PFSK-1 (cell line): ENCODE data around the gene FAM219B.

Experiments
- FOXP2 ChIP-seq: optimal IDR thresholded peaks from 2 replicates; pipeline ENCODE3; 2011; ENCODE audit warnings: borderline replicate concordance, control low read depth, inconsistent platforms; ENCODE audit not compliant: insufficient read depth; ENCODE audit errors: extremely low read length, extremely low read depth
- POLR2AphosphoS5 ChIP-seq: IDR thresholded peaks from 2 replicates; pipeline ENCODE4 v1.6.1; 2012; ENCODE audit warnings: low read depth, mild to moderate bottlenecking, control low read depth, low read length, moderate library complexity
- SIN3A ChIP-seq: IDR thresholded peaks from 2 replicates; pipeline ENCODE4 v1.6.1; 2012; ENCODE audit warnings: mild to moderate bottlenecking, low read length, moderate library complexity, borderline replicate concordance; ENCODE audit not compliant: insufficient read depth
- TAF1 ChIP-seq: IDR thresholded peaks from 2 replicates; pipeline ENCODE4 v1.6.1; 2012; ENCODE audit warnings: low read length, control low read depth, borderline replicate concordance; ENCODE audit not compliant: insufficient read depth
- TF ChIP-seq, protein P1 (sequence below), 2 experiments: IDR thresholded peaks; 2 replicates each; pipeline versions ENCODE4 v1.6.1 to v1.8.0; 2011 to 2012; ENCODE audit warnings: low read depth in 2 of 2, low read length in 2 of 2, control low read depth in 1 of 2, inconsistent platforms in 1 of 2, mild to moderate bottlenecking in 1 of 2, moderate library complexity in 1 of 2; ENCODE audit not compliant: insufficient read depth in 1 of 2

FAM219B gene

GRCh38 chr15:74869726-74870407 lies 36.8 kb downstream of the FAM219B start:
- TF ChIP-seq POLR2AphosphoS5: no peak
- TF ChIP-seq FOXP2: no peak
- peak; percentile 96; the same call in 1 of the 2 replicates for TF ChIP-seq SIN3A
- TF ChIP-seq, protein P1, sequence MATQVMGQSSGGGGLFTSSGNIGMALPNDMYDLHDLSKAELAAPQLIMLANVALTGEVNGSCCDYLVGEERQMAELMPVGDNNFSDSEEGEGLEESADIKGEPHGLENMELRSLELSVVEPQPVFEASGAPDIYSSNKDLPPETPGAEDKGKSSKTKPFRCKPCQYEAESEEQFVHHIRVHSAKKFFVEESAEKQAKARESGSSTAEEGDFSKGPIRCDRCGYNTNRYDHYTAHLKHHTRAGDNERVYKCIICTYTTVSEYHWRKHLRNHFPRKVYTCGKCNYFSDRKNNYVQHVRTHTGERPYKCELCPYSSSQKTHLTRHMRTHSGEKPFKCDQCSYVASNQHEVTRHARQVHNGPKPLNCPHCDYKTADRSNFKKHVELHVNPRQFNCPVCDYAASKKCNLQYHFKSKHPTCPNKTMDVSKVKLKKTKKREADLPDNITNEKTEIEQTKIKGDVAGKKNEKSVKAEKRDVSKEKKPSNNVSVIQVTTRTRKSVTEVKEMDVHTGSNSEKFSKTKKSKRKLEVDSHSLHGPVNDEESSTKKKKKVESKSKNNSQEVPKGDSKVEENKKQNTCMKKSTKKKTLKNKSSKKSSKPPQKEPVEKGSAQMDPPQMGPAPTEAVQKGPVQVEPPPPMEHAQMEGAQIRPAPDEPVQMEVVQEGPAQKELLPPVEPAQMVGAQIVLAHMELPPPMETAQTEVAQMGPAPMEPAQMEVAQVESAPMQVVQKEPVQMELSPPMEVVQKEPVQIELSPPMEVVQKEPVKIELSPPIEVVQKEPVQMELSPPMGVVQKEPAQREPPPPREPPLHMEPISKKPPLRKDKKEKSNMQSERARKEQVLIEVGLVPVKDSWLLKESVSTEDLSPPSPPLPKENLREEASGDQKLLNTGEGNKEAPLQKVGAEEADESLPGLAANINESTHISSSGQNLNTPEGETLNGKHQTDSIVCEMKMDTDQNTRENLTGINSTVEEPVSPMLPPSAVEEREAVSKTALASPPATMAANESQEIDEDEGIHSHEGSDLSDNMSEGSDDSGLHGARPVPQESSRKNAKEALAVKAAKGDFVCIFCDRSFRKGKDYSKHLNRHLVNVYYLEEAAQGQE (IDR thresholded peaks at IDR 0.05; ENCODE audit: insufficient read depth in 1 of 2, low read depth in 2 of 2, low read length in 2 of 2): no peak
- TF ChIP-seq TAF1: no peak

- TF ChIP-seq, protein P1 (IDR thresholded peaks at IDR 0.05; ENCODE audit: insufficient read depth in 1 of 2, low read depth in 2 of 2, low read length in 2 of 2): no peak
- no peak for TF ChIP-seq FOXP2
These were observed 37.3 kb downstream of the FAM219B start for GRCh38 chr15:74869372-74869725.

DNA sequence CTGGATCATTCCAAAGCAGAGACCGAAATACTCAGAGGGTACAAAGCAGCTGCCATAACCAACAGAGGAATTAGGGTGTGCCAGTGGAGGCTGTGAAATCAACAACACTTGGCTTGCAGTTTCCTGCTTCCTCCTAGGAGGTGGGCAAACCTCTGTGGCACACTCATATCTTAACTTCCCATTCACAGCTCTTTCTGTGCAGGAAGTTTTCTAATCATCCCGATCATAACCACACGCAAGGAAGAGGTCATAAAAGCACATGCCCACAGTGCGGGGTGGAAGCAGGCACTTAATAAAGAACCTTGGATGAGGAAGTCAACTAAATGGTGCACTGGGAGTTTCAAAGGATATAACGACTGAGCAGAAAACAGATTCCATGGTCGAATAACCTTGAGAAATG lies 38.6 kb downstream of the FAM219B start:
- TF ChIP-seq, protein P1 (IDR thresholded peaks at IDR 0.05; ENCODE audit: insufficient read depth in 1 of 2, low read depth in 2 of 2, low read length in 2 of 2): no peak

GRCh38 chr15:74867466-74868038 lies 39.1 kb downstream of the FAM219B start:
- TF ChIP-seq SIN3A (no peak), TAF1 (no peak), FOXP2 (no peak), POLR2AphosphoS5 (no peak)
- TF ChIP-seq, protein P1 (IDR thresholded peaks at IDR 0.05; ENCODE audit: insufficient read depth in 1 of 2, low read depth in 2 of 2, low read length in 2 of 2): no peak

GRCh38 chr15:74866090-74866489 lies 40.6 kb downstream of the FAM219B start:
- TF ChIP-seq FOXP2 (no peak), POLR2AphosphoS5 (no peak), SIN3A (no peak), TAF1 (no peak)
- TF ChIP-seq, protein P1 (IDR thresholded peaks at IDR 0.05; ENCODE audit: insufficient read depth in 1 of 2, low read depth in 2 of 2, low read length in 2 of 2): no peak
